ENCODE measurements around the gene HNRNPLL.

The HNRNPLL gene

DNA sequence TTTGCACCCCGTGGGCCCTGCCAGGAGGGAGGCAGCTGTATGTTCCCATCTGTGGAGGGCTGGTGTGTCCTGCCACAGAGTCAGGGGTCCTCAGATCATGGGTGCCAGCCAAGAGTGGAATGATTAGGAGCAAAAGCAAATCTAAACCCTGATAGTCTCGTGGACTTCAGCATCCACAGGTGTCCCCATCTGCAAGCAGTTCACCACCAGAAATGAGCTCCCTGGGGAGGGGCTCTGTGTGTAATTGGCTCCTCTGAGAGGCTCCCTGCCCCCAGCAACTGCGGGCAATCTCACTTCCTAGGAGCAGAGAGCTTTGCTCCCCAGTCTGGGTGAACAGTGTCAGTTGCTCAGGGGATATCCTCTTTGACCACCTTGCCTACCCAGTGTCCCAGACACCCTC lies 78.1 kb downstream of the HNRNPLL start:
- DNase-seq: no peak

DNA sequence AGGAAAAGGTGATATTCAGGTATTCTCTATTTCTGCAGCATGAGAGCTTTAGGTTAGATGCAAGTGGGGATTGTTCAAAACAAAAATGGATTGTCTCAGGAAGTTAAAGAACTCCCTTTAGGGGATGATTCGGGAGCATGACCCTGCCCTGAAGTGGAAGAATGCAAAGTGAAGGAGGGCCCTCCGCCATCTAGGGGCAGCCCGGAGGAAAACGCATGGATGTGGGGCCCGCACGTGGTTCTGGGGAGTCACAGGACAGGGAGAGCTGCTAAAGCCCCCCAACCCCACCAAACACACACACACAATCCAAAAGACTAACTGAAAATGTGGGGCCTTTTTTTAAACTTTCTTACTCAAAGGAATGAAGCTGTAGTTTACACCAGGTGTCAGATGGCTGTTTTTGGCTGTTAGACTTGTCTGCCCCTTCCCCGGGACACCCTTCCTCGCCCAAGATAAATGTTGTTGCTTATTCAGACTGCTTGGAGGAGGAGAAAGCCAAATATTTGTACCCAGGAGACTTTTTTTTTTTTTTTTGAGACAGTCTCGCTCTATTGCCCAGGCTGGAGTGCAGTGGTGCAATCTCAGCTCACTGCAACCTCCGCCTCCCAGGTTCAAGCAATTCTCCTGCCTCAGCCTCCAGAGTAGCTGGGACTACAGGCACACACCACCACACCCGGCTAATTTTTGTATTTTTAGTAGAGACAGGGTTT lies 78.8 kb downstream of the HNRNPLL start:
- no peak for DNase-seq

DNA sequence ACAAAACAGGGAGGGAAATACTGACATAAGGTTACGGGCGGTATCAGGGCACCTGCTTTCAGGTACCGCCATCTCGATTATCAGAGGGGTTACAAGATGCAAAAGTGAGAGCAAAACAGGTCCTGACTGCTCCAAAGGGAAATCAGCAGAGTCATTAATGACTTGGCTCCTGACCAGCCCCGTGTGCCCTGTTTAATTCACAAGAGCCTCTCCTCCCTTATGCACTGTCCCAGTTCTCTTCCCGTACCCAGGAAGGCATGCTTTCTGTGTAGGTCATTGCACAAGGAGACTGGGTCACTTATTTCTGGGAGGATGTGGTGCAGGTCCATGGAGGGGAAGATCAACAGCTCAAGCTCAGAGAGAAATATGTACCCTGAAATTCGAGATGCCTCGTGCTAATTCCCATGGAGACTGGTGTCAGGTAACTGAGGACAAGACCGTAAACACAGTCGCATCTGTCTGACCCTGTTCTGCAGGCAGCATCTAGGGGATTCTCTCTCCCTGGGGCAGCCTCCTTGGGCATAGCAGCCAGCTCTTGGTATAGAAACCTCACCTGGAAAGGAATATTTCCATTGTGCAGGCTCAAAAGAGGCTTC lies 79.9 kb downstream of the HNRNPLL start:
- no peak for DNase-seq

DNA sequence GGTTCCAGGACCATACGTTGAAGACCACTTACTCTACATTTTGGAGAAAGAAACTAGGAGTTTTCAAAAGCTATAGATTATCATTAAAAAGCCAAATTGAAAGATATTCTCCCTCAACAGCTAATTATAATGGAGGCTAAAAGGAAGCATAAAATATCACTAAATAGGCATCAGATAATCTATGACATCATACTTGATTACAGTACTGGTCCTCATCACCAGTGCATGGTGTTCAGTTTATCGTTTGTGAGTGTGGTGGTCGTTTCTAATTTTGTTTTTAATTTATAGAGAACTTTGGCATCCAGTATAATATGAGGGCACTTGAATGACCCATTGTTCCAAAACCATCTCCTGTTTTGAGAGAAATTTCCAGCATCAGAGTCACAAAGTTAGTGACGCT lies 80.9 kb downstream of the HNRNPLL start:
- DNase-seq: no peak

DNA sequence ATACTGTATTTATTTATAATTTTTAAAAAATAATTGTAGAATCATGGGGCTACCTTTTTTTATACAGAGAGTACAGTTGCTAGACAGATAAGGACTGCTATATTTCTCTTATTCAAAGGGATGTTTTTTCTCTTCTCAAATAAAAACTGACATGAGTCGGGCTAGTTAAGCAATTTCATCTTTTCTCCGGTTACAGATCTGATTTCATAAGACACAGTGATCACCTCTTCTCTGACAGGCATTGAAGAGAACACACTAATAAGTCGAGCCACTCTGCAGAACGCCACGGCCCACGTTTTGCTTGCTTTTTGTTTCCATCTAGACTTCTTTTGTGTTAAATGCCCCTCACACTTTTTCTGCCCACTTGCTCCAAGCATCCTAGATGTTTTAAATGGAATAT lies 85.4 kb downstream of the HNRNPLL start:
- no peak for DNase-seq

DNA sequence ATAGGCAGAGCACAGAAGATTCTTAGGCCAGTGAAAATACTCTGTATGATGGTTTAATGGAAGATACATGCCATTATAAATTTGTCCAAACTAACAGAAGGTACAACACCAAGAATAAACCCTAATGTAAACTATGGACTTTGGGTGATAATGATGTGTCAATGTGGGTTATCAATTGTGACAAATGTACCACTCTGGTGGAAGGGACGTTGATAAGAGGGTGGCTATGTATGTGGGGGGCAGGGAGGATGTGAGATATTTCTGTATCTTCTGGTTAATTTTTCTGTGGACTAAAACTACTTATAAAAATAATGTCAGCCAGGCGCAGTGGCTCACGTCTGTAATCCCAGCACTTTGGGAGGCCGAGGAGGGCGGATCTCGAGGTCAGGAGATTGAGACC lies 86.2 kb downstream of the HNRNPLL start:
- DNase-seq: no peak

DNA sequence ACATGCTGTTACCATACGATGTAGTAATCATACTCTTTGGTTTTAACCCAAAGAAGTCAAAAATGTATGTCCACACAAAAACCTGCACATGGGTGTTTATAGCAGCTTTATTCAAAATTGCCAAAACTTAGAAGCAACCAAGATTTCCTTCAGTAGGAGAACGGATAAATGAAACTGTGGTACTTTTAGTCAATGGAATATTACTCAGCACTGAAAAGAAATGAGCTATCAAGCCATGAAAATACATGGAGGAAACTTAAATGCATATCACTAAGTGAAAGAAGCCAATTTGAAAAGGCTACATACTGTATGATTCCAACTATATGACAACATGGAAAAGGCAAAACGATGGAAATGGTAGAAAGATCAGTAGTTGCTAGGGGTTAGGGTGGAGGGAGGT lies 86.6 kb downstream of the HNRNPLL start:
- no peak for DNase-seq

DNA sequence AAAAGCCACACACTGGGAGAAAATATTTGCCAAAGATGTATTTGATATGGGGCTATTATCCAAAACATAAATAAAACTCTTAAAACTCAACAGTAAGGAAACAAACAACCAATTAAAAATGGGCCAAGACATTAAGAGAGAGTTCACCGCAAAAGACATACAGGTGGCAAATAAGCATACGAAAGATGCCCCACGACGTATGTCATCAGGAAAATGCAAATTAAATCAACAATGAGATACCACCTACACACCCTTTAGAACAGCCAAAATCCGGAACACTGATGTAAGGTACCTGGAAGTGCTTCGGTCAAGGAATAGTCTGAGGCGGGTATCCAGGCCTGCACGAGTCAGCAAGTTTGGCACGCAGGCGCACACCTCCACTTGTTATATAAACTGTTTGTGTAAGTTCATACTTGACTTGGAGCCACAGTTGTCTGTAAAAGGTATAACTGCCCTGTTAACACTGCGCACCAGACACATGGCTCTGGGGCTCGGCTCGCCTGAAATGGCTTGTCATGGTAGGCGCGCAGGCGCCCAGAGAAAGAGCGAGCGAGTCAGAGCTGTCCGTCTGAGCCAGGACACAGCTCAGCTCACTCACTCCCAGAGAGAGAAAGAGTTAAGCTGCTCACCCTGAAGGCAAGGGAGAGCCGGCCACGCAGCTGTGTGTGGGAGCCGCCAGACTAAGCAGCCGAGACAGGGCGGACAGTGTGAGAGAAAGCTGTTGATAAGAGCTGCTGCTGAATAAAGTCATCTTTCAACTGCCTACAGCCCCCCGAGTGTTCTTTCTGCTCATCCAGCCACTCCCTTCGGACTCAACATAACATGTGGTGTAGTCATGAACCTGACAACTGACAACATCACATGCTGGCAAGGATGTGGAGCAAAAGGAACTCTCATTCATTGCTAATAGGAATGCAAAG lies 87.3 kb downstream of the HNRNPLL start:
- DNase-seq: no peak

DNA sequence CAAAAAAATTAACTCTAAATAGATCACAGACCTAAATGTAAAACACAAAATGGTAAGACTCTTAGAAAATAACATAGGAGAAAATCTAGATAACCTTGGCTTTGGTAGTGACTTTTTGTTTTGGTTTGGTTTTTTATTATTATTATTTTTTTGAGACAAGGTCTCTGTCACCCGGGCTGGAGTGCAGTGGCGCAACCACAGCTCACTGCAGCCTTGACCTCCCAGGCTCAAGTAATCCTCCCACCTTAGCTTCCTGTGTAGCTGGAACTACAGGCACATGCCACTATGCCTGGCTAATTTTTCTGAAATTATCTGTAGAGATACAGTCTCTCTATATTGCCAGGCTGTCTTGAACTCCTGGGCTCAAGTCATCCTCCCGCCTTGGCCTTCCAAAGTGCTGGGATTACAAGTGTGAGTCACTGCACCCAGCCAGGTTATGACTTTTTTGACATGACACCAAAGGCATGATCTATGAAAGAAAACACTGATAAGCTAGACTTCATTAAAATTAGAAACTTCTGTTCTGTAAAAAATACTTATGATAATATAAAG lies 88.0 kb downstream of the HNRNPLL start:
- no peak for DNase-seq

DNA sequence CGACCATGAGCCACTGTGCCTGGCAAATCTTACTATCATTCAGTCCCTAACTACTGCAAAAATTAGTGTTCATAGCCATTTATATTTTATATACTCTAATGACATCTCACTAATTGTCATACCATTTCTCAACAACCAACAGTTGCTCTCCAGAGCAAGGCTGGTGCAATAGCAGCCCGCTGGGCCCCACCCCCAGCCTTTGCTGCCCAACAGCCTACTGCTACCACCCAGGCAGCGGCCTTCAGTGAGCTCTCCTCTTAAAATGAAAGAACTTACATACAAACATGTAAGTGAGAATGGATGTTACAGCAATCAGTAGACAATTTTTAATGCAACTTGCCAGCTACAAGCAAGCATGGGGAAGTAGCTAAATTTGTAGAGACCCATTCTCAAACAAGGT lies 90.5 kb downstream of the HNRNPLL start:
- no peak for DNase-seq
